Transverse colon (tissue), 4 donors: Measurements from ENCODE around the gene WAPL. TPM values are rescaled to one million over a fixed set of nuclear protein-coding genes. Genes with fewer than 3 reads are reported as not detected.
A peak's percentile ranks its signal among the peaks of the same experiment; 100 is the strongest.
"Not testable (repeated sequence)": the region's sequence is repeated elsewhere in the genome, so short reads cannot be mapped to it uniquely, and the experiment has no call there.

Experiments used
- DNase-seq: peaks from one replicate; pipeline ENCODE4 v3.0.0-alpha.2; 2019
- H3K27ac ChIP-seq, 4 donors: fragments of 200-600 bp; sonication (generic); 2 replicates each; pipeline ENCODE4 v1.5.1; 2016 to 2018; ENCODE audit warnings: inconsistent platforms in 4 of 4
- H3K27me3 ChIP-seq: fragments of 200-600 bp; sonication (generic); 2 replicates; pipeline ENCODE4 v1.5.1; 2017; ENCODE audit warnings: inconsistent platforms
- H3K36me3 ChIP-seq, 4 donors: fragments of 200-600 bp; sonication (generic); 2 replicates each; pipeline ENCODE4 v1.5.1; 2017 to 2019; ENCODE audit warnings: inconsistent platforms in 4 of 4
- H3K4me1 ChIP-seq, 4 donors: fragments of 200-600 bp; sonication (generic); 2 replicates each; pipeline ENCODE4 v1.5.1; 2017 to 2020; ENCODE audit warnings: inconsistent platforms in 4 of 4
- H3K4me3 ChIP-seq, 4 donors: fragments of 200-600 bp; sonication (generic); 1 replicate in 1 of 4; 2 replicates in 3 of 4; pipeline versions ENCODE4 v1.5.1 to v1.6.1; 2017 to 2019; ENCODE audit warnings: inconsistent platforms in 4 of 4
- H3K9me3 ChIP-seq, 2 donors: fragments of 200-600 bp; sonication (generic); 2 replicates each; pipeline ENCODE4 v1.5.1; 2017 to 2019; ENCODE audit warnings: inconsistent platforms in 2 of 2
- CTCF ChIP-seq, 5 experiments: fragments of 200-600 bp in 3 of 5; fragments of 450-650 bp in 2 of 5; sonication (generic) in 3 of 5; IDR thresholded peaks; 1 replicate in 2 of 5; 2 replicates in 3 of 5; pipeline ENCODE4 v1.5.1; 2016 to 2017; ENCODE audit warnings: antibody characterized with exemption in 5 of 5, inconsistent platforms in 3 of 5, mild to moderate bottlenecking in 2 of 5, moderate library complexity in 1 of 5
- EP300 ChIP-seq: sonication (generic); formaldehyde crosslinking; IDR thresholded peaks from one replicate; pipeline ENCODE4 v1.6.1; 2017; ENCODE audit warnings: antibody characterized with exemption, low read depth
- POLR2A ChIP-seq: fragments of 450-650 bp; IDR thresholded peaks from one replicate; pipeline ENCODE4 v1.6.1; 2016; ENCODE audit warnings: antibody characterized with exemption, mild to moderate bottlenecking, moderate library complexity
- POLR2AphosphoS5 ChIP-seq, 3 donors: sonication (generic); formaldehyde crosslinking; IDR thresholded peaks; one replicate each; pipeline ENCODE4 v1.6.1; 2016; ENCODE audit warnings: antibody characterized with exemption in 3 of 3
- WGBS, 2 donors: methylation state at CpG; one replicate each; pipeline ENCODE4 v1.1.5; 2018; ENCODE audit warnings: low coverage in 1 of 2; 5-methylcytosine and 5-hydroxymethylcytosine counted together
- in situ Hi-C, 4 donors: fragments of 200-750 bp; cut with MboI; loops; one replicate each; pipeline versions ENCODE4 v1.15.0 to v1.15.1; 2017; ENCODE audit warnings: low sequenced_read_pairs in 3 of 4, low pct_ligation_motif_present in 1 of 4, low pct_unique_long_range_greater_than_20kb in 1 of 4
- intact Hi-C: fragments of 100-400 bp; cut with DNase I; formaldehyde crosslinking; loops from one replicate; pipeline ENCODE4 v1.15.1; 2023; ENCODE audit warnings: low total_unique reads
- total RNA-seq, 4 donors: library from RNA; depleted of rRNA; stranded (reverse); fragments of >200 nt; gene quantifications; one replicate each; pipeline ENCODE4 v1.1.0, GENCODE V29; 2016

The WAPL gene
- total RNA-seq, 4 donors from 2014 or later: 26.6 to 71.4 (median 41.0) TPM

- no peak overlapping the region for H3K4me3 ChIP-seq
- no peak for TF ChIP-seq EP300
- no peak for TF ChIP-seq POLR2A
- no peak for TF ChIP-seq CTCF (IDR thresholded peaks at IDR 0.05)
- TF ChIP-seq POLR2AphosphoS5 (IDR thresholded peaks at IDR 0.05): no peak
- H3K36me3 ChIP-seq: no peaks in the 10 kb centered on the region
- H3K27ac ChIP-seq: no peak overlapping the region
- H3K9me3 ChIP-seq: no peaks in the 10 kb centered on the region
- intact Hi-C loops (no loop called here), in situ Hi-C loops (no loop called here)
- no peak for DNase-seq
- no peaks in the 10 kb centered on the region for H3K4me1 ChIP-seq
- no peaks in the 10 kb centered on the region for H3K27me3 ChIP-seq
- WGBS, 2 donors: 88% methylated on average over 2 of the region's 2 CpGs; no CpG with 5 or more reads in 1 of the 2 donors
Measured at GRCh38 chr10:86547296-86547695, 25.7 kb upstream of the WAPL start.

GRCh38 chr10:86545101-86545500, 23.5 kb upstream of the WAPL start:
- Histone ChIP-seq H3K4me1 (no peaks in the 10 kb centered on the region), H3K4me3 (no peak overlapping the region), H3K27me3 (no peaks in the 10 kb centered on the region), H3K27ac (no peak overlapping the region), H3K36me3 (no peaks in the 10 kb centered on the region), H3K9me3 (no peaks in the 10 kb centered on the region)
- DNase-seq: no peak
- in situ Hi-C loops: no loop called here
- no peak for TF ChIP-seq POLR2AphosphoS5 (IDR thresholded peaks at IDR 0.05)
- 52% methylated on average over 4 of the region's 4 CpGs; no CpG with 5 or more reads in 1 of the 2 donors for WGBS, 2 donors
- intact Hi-C loops: no loop called here

- Histone ChIP-seq H3K4me1 (peaks cover 0 to 11% (median 3%) of the 10 kb centered on the region in 4 donors), H3K27ac (no peak overlapping the region), H3K36me3 (no peaks in the 10 kb centered on the region), H3K27me3 (no peaks in the 10 kb centered on the region), H3K9me3 (no peaks in the 10 kb centered on the region), H3K4me3 (no peak overlapping the region)
- TF ChIP-seq EP300: no peak
- WGBS, 2 donors: 74 to 91% methylated on average over 4 to 5 of the region's 5 CpGs
- intact Hi-C loops (no loop called here), in situ Hi-C loops (no loop called here)
- no peak for DNase-seq
Measured at GRCh38 chr10:86540016-86540415, 18.4 kb upstream of the WAPL start.

- TF ChIP-seq POLR2AphosphoS5 (IDR thresholded peaks at IDR 0.05) (no peak), EP300 (no peak), POLR2A (no peak), CTCF (IDR thresholded peaks at IDR 0.05) (no peak)
- peak; percentile 16 for DNase-seq
- in situ Hi-C loops (no loop called here), intact Hi-C loops (no loop called here)
- WGBS, 2 donors: 24 to 55% methylated on average over 3 to 7 of the region's 7 CpGs
- Histone ChIP-seq H3K4me1 (peaks cover 0 to 14% (median 6%) of the 10 kb centered on the region in 4 donors), H3K36me3 (no peaks in the 10 kb centered on the region), H3K27me3 (no peaks in the 10 kb centered on the region), H3K27ac (no peak overlapping the region), H3K9me3 (no peaks in the 10 kb centered on the region), H3K4me3 (no peak overlapping the region)
Measured at GRCh38 chr10:86538547-86538946, 17.0 kb upstream of the WAPL start.

- H3K4me1 ChIP-seq: peaks cover 0 to 14% (median 6%) of the 10 kb centered on the region in 4 donors
- WGBS, 2 donors: 99 to 100% methylated on average over 1 to 8 of the region's 8 CpGs
- H3K27ac ChIP-seq, H3K9me3 ChIP-seq, in situ Hi-C loops, H3K36me3 ChIP-seq, H3K27me3 ChIP-seq, DNase-seq, H3K4me3 ChIP-seq, intact Hi-C loops: not testable (repeated sequence)
Measured at GRCh38 chr10:86538040-86538439, 16.4 kb upstream of the WAPL start.

GRCh38 chr10:86536294-86536861, 14.8 kb upstream of the WAPL start:
- no peak for TF ChIP-seq POLR2AphosphoS5 (IDR thresholded peaks at IDR 0.05)
- no peak for TF ChIP-seq CTCF (IDR thresholded peaks at IDR 0.05)
- TF ChIP-seq POLR2A: no peak
- no peak for TF ChIP-seq EP300
- intact Hi-C loops: no loop called here
- peak; percentile 13 for DNase-seq
- Histone ChIP-seq H3K9me3 (no peaks in the 10 kb centered on the region), H3K4me3 (peak overlapping the region in 2 of 4 donors; percentile 40 to 62), H3K27ac (peak overlapping the region in 2 of 4 donors; percentile 69 to 76), H3K4me1 (peaks cover 0 to 14% (median 6%) of the 10 kb centered on the region in 4 donors), H3K36me3 (no peaks in the 10 kb centered on the region), H3K27me3 (no peaks in the 10 kb centered on the region)
- WGBS, 2 donors: 65 to 82% methylated on average over 6 to 39 of the region's 40 CpGs
- in situ Hi-C loops: no loop called here
